Liver (tissue), 9 donors: Measurements from ENCODE around the gene TET2. TPM values are rescaled to one million over a fixed set of nuclear protein-coding genes. Genes with fewer than 3 reads are reported as not detected.

Experiments used
- DNase-seq: peaks from one replicate; pipeline ENCODE4 v3.0.0-alpha.2; 2017; ENCODE audit warnings: low spot score
- H3K27ac ChIP-seq, 2 donors: one replicate each; pipeline ENCODE4 v1.7.0; 2013; ENCODE audit warnings: inconsistent platforms in 2 of 2, low read length in 2 of 2, control low read depth in 1 of 2, low read depth in 1 of 2, mild to moderate bottlenecking in 1 of 2
- H3K27me3 ChIP-seq, 4 donors: one replicate each; pipeline versions ENCODE4 v1.6.1 to v1.7.0; 2013; ENCODE audit warnings: low read length in 3 of 4, inconsistent platforms in 1 of 4, mild to moderate bottlenecking in 1 of 4, moderate library complexity in 1 of 4; ENCODE audit not compliant: control insufficient read depth in 4 of 4, insufficient read depth in 4 of 4
- H3K36me3 ChIP-seq, 4 donors: one replicate each; pipeline versions ENCODE4 v1.6.1 to v1.7.0; 2013; ENCODE audit warnings: low read length in 3 of 4, mild to moderate bottlenecking in 3 of 4, low read depth in 1 of 4, moderate library complexity in 1 of 4; ENCODE audit not compliant: control insufficient read depth in 4 of 4, insufficient read depth in 3 of 4
- H3K4me1 ChIP-seq, 4 donors: one replicate each; pipeline versions ENCODE4 v1.6.1 to v1.7.0; 2013; ENCODE audit warnings: low read length in 3 of 4, mild to moderate bottlenecking in 3 of 4, moderate library complexity in 1 of 4; ENCODE audit not compliant: control insufficient read depth in 4 of 4, insufficient read depth in 4 of 4
- H3K4me3 ChIP-seq, 3 donors: one replicate each; pipeline versions ENCODE4 v1.6.1 to v1.7.0; 2013; ENCODE audit warnings: low read length in 3 of 3, control low read depth in 1 of 3, low read depth in 1 of 3, mild to moderate bottlenecking in 1 of 3
- H3K9ac ChIP-seq, 2 donors: one replicate each; pipeline ENCODE4 v1.7.0; 2013; ENCODE audit warnings: low read length in 2 of 2, mild to moderate bottlenecking in 2 of 2, moderate library complexity in 2 of 2, control low read depth in 1 of 2, low read depth in 1 of 2
- H3K9me3 ChIP-seq, 4 donors: one replicate each; pipeline versions ENCODE4 v1.6.1 to v1.7.0; 2013; ENCODE audit warnings: low read length in 3 of 4; ENCODE audit not compliant: control insufficient read depth in 4 of 4
- ATF3 ChIP-seq: IDR thresholded peaks from 2 replicates; pipeline ENCODE4 v1.6.1; 2016; ENCODE audit warnings: antibody characterized with exemption
- CTCF ChIP-seq: fragments of 150-350 bp; IDR thresholded peaks from 2 replicates; pipeline ENCODE4 v1.5.1; 2017; ENCODE audit warnings: improper control_type of control experiment, low read depth, low read length; ENCODE audit not compliant: missing input control
- FOXA1 ChIP-seq: IDR thresholded peaks from 2 replicates; pipeline ENCODE4 v1.6.1; 2016; ENCODE audit warnings: antibody characterized with exemption
- GABPA ChIP-seq, 2 donors: IDR thresholded peaks in 1 of 2; conservative IDR thresholded peaks in 1 of 2; 2 replicates each; pipeline ENCODE4 v1.6.1; 2016; ENCODE audit warnings: antibody characterized with exemption in 2 of 2, mild to moderate bottlenecking in 1 of 2, moderate library complexity in 1 of 2
- HNF4A ChIP-seq, 2 donors: conservative IDR thresholded peaks; 2 replicates each; pipeline ENCODE4 v1.6.1; 2016; ENCODE audit warnings: antibody characterized with exemption in 2 of 2, mild to moderate bottlenecking in 2 of 2
- HNF4G ChIP-seq: IDR thresholded peaks from 2 replicates; pipeline ENCODE4 v1.6.1; 2016; ENCODE audit warnings: antibody characterized with exemption
- JUND ChIP-seq, 2 donors: IDR thresholded peaks; 2 replicates each; pipeline ENCODE4 v1.6.1; 2016; ENCODE audit warnings: antibody characterized with exemption in 2 of 2
- MAX ChIP-seq: IDR thresholded peaks from 2 replicates; pipeline ENCODE4 v1.6.1; 2016; ENCODE audit warnings: antibody characterized with exemption
- NR2F2 ChIP-seq: IDR thresholded peaks from 2 replicates; pipeline ENCODE4 v1.6.1; 2016; ENCODE audit warnings: antibody characterized with exemption
- RAD21 ChIP-seq, 2 donors: IDR thresholded peaks; 2 replicates each; pipeline ENCODE4 v1.6.1; 2016; ENCODE audit warnings: antibody characterized with exemption in 2 of 2, mild to moderate bottlenecking in 2 of 2
- RXRA ChIP-seq, 2 donors: IDR thresholded peaks; 2 replicates each; pipeline ENCODE4 v1.6.1; 2017 to 2018; ENCODE audit warnings: antibody characterized with exemption in 2 of 2, mild to moderate bottlenecking in 1 of 2
- SP1 ChIP-seq: IDR thresholded peaks from 2 replicates; pipeline ENCODE4 v1.6.1; 2018; ENCODE audit warnings: antibody characterized with exemption, mild to moderate bottlenecking
- TAF1 ChIP-seq: conservative IDR thresholded peaks from 2 replicates; pipeline ENCODE4 v1.6.1; 2016; ENCODE audit warnings: antibody characterized with exemption, mild to moderate bottlenecking
- YY1 ChIP-seq: IDR thresholded peaks from 2 replicates; pipeline ENCODE4 v1.6.1; 2016; ENCODE audit warnings: antibody characterized with exemption, mild to moderate bottlenecking
- ZBTB33 ChIP-seq: IDR thresholded peaks from 2 replicates; pipeline ENCODE4 v1.6.1; 2016; ENCODE audit warnings: antibody characterized with exemption
- WGBS: extraction: QIAGEN DNeasy Blood & Tissue Kit; methylation state at CpG from one replicate; pipeline ENCODE4 v1.1.7; 2013; 5-methylcytosine and 5-hydroxymethylcytosine counted together
- polyA plus RNA-seq, 2 donors: library from polyadenylated mRNA; stranded (reverse) in 1 of 2; unstranded in 1 of 2; fragments of 200-250 nt in 1 of 2; fragments of >200 nt in 1 of 2; fragmentation: Nextera tagmentation in 1 of 2; extraction: Ambion mirVana in 1 of 2; gene quantifications; one replicate each; pipeline versions ENCODE4 v1.2.1 to v1.2.3, GENCODE V29; 2013 to 2015
- total RNA-seq, 2 donors: library from RNA; depleted of rRNA; stranded (reverse); fragments of >200 nt; gene quantifications; one replicate each; pipeline ENCODE4 v1.2.3, GENCODE V29; 2014
- donor health status: healthy.
- donor health status: healthy.
- donor health status: healthy.
- donor health status: healthy.
- donor health status: healthy.

TET2 gene
- total and polyA plus RNA-seq, 4 donors: 0.88 to 8.4 (median 5.5) TPM

- H3K9me3 ChIP-seq: no peaks in the 10 kb centered on the region
- no peak for DNase-seq
- no peaks in the 10 kb centered on the region for H3K27me3 ChIP-seq
- 100% methylated on average over 1 of the region's 1 CpG for WGBS
- no peak for TF ChIP-seq NR2F2
- TF ChIP-seq SP1: no peak
- no peak for TF ChIP-seq GABPA (IDR thresholded peaks at IDR 0.05 in 1 of 2, conservative IDR thresholded peaks at IDR 0.05 in 1 of 2)
- no peak for TF ChIP-seq HNF4G
- TF ChIP-seq RAD21 (IDR thresholded peaks at IDR 0.05): no peak
- no peak for TF ChIP-seq TAF1
- no peak for TF ChIP-seq JUND (IDR thresholded peaks at IDR 0.05)
- TF ChIP-seq MAX: no peak
- no peak for TF ChIP-seq RXRA (IDR thresholded peaks at IDR 0.05)
- no peak overlapping the region for H3K9ac ChIP-seq
- no peak overlapping the region for H3K27ac ChIP-seq
- H3K4me3 ChIP-seq: no peak overlapping the region
- H3K36me3 ChIP-seq: peaks cover 0 to 3% (median 0%) of the 10 kb centered on the region in 4 donors
- H3K4me1 ChIP-seq: no peaks in the 10 kb centered on the region
Measured at GRCh38 chr4:105283501-105283900, 136.8 kb downstream of the TET2 start.

- H3K36me3 ChIP-seq: no peaks in the 10 kb centered on the region
- H3K9ac ChIP-seq: no peak overlapping the region
- no peak for TF ChIP-seq HNF4G
- no peak for TF ChIP-seq HNF4A (conservative IDR thresholded peaks at IDR 0.05)
- no peak for TF ChIP-seq JUND (IDR thresholded peaks at IDR 0.05)
- no peak for TF ChIP-seq FOXA1
- no peak for TF ChIP-seq ATF3
- TF ChIP-seq SP1: no peak
- no peak for TF ChIP-seq TAF1
- no peak for TF ChIP-seq ZBTB33
- TF ChIP-seq YY1: no peak
- TF ChIP-seq RXRA (IDR thresholded peaks at IDR 0.05): no peak
- no peak for TF ChIP-seq CTCF
- no peak for TF ChIP-seq MAX
- TF ChIP-seq GABPA (IDR thresholded peaks at IDR 0.05 in 1 of 2, conservative IDR thresholded peaks at IDR 0.05 in 1 of 2): no peak
- no peak for TF ChIP-seq NR2F2
- H3K4me3 ChIP-seq: no peak overlapping the region
- no peaks in the 10 kb centered on the region for H3K4me1 ChIP-seq
- no peaks in the 10 kb centered on the region for H3K27me3 ChIP-seq
- no peak for DNase-seq
- WGBS: 98% methylated on average over 2 of the region's 2 CpGs
- no peaks in the 10 kb centered on the region for H3K9me3 ChIP-seq
- no peak overlapping the region for H3K27ac ChIP-seq
Measured at GRCh38 chr4:105288121-105288520, 141.4 kb downstream of the TET2 start.
